Activated CD4-positive, CD25-positive, alpha-beta regulatory T cell treated with anti-CD3 and anti-CD28 coated beads, Interleukin-2, amount 50 U/mL, for 16 hours (primary cell): Measurements from ENCODE around the gene KCNT1.
"Not testable (repeated sequence)": the region's sequence is repeated elsewhere in the genome, so short reads cannot be mapped to it uniquely, and the experiment has no call there.

Experiments
- DNase-seq: peaks from one replicate; pipeline ENCODE4 v3.0.0-alpha.2; 2020; ENCODE audit warnings: low read depth, low spot score

The KCNT1 gene

DNA sequence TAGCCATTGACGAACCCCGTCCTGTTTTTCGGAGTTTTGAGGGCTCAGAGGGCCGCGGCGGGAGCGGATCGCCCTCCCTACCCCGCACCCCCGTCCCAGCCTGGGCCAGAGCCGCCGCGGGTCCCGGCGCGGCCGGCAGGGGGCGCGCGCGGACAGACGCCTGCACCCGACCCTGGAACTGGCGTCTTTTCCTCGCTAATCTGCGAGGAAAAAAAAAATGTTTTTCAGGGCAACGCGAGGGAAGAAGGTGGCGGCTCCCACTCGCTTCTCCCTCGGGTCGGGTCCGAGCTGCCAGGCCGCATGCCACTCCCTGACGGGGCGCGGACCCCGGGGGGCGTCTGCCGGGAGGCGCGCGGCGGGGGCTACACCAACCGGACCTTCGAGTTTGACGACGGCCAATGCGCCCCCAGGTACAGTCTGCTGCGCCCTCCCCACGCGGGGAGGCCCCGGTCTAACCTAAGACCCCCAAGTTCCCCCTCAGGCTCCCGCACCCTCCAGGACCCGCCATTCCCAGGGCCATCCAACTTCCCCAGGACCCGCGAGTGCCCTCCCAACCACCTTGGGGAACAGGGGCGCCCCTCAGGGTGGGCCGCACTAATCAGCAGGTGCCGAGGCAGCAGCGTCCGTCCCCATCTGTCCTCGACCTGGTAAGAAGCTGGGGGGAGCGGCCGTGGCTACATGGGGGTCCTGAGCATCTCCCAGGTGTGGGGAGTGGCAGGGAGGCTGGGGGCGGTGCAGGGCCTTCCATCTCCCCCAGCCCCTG, at the start of gene KCNT1:
Gene KCNT1, plus strand, starts transcription at position 227 of the 763 bp plus-strand sequence. Its CDS starts 74 bp downstream, at position 301.
- DNase-seq = no peak

DNA sequence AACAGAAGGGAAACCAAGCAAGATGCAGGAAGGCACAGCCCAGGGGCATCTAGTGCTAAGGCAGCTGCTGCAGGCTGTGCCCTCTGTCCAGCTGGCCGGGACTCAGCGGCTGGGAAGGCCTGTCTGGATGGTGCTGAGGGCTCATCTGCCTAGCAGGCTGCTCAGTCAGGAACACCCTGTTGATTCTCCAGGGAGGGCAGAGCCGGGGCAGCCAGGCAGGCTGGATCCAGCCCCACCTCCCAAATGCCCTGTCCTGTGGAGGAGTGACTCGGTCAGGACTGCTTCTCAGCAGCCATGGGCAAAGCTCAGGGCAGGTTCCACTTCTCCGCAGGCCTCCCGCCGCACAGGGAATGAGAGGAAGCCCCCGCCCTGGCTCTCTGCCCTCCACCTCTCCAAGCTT, 46.7 kb upstream of the KCNT1 start:
- no peak for DNase-seq

DNA sequence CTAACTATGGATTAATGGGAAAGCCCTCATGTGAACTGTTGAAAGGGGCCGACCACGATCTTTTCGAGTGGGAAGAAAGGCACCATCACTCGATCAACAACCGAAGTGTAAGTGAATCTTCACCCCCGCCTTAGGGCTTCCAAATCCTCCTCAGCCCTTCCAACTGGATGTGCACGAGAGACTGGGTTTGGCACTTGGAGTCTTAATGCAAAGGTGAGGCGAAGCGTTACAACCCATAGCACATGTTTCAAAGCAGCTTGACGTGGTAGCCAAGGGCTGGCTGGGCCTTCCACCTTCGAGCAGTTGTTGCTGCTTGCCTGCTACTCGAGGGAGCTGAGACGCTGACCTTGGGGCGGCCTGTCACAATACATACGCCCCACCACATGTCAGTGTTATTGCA, 44.6 kb upstream of the KCNT1 start:
- DNase-seq = no peak

DNA sequence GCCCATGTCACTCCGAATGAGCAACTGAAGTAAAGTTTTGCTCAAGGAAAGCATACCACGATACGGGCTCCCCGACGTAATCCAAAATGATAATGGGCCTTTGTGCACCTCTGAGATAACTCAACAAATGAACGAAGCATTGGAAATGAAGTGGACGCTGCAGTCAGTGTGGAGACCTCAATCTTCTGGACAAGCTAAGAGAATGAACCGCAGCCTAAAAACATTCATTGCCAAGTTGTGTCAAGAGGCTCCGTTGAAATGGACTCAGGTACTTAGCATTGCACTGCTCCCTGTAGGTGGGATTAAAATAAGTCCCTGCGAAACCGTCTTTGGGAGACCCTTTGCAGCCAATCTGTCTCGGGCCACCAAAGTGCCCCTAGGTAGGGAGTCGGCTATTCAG, 42.7 kb upstream of the KCNT1 start:
- DNase-seq = no peak

DNA sequence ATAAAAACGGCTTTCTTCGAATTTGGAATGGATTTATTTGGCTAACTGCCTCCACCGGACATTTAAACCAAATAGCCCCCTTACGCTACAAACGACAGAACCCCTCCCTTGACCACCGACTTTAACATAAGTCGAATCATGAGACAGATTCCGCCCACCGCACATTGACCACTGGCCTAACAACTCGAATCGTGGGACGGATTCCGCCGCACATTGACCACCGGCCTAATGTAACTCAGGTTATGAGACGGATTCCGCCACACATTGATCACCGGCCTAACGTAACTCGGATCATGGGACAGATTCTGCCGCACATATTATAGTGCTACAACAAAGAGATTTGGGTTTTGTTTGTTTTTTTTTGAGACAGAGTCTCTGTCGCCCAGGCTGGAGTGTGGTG, 41.6 kb upstream of the KCNT1 start:
- no peak for DNase-seq

DNA sequence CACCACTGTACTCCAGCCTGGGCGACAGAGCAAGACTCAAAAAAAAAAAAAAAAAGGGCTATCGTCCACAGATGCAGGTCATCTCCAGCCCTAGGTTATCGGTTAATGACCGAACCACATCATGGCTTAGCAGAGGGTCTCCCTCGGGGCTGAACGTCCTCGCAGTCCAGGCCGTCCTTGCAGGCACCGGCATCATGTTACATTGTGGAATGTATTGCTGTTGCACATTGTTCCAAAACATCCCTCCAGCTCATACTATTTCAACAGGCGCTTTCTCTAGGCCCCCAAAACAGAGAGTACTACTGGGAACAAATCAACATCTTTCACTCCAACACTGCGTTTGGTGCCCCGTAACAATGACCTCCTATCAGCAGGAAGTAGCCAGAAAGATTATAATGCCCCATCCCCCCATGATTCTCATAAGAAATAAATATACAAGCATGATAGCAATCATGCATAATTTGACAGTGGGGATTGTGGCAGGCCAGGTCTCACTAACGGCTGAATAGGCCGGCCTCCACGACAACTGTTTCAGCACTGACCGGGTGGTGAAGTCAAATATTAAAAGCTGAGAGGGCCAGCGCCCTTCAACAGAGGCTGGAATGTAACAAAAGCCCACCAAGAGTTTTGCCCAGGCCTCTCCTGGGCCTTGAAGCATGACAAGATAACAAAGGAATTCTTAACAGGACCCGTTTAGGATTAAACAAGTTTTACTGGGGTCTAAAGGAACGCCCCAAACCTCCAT, 40.0 kb upstream of the KCNT1 start:
- DNase-seq = no peak

DNA sequence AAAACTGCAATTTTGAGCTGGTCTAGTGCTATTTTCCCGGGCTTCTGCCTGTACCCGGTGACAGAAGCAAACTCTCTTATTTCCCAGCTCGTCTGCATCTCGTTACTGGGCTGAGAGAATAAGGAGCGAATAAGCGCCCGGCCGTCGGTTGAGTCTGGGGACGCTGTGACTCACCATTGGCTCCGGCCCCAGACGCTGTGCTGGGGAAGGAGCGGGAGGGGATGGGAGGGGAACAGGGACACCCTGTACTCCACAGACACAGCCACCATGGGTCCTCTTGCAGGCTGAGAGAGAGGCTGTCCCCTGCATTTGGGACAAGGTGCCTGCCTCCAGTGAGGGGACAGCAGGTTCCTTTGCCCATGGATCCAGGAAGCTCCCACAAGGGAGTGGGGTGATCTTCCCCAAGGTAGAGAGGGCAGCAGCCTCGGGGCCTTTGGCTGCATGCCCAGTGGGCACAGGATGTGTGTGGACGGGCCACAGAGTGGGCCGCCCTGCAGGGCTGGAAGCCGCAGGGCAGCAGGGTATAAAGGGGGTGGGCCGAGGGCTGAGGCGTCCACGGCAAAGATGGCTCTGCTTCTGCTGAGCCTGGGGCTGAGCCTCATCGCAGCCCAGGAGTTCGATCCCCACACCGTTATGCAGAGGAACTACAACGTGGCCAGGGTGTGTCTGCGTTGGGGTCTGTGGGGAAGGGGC, 39.1 kb upstream of the KCNT1 start, which contains the start of gene LCN9:
Gene LCN9, plus strand, starts transcription at position 552 of the 693 bp plus-strand sequence. Its CDS starts 13 bp downstream, at position 565.
- DNase-seq = no peak

DNA sequence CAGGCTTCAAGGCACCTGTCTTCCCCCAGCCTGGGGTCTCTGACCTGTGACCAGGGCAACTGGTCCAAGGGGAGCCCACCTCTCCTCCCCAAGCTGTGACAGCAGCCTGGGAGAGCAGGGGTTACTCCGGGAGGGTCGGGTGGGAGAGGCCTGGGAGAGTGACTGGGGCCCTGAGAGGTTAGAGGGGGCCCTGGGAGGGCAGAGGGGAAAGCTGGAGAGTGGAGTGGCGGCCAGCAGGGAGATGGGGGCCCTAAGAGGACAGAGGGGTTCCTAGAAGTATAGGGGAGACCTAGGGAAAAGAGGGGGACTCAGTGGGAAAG, 38.6 kb upstream of the KCNT1 start:
- no peak for DNase-seq

DNA sequence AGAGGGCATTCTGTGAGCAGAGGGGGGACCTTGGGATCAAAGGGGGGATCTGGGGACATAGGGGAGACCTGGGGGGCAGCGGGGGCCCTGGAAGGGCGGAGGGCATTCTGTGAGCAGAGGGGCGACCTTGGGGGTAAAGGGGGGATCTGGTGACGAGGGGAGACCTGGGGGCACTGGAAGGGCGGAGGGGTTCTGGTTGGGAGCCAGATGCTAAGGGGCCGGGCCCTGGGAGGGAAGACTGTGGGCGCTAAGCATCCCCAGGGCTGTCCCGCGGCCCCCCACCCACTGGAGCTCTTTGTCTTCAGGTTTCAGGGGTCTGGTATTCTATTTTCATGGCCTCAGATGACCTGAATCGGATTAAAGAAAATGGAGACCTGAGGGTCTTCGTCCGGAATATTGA, 38.1 kb upstream of the KCNT1 start:
- DNase-seq = no peak

DNA sequence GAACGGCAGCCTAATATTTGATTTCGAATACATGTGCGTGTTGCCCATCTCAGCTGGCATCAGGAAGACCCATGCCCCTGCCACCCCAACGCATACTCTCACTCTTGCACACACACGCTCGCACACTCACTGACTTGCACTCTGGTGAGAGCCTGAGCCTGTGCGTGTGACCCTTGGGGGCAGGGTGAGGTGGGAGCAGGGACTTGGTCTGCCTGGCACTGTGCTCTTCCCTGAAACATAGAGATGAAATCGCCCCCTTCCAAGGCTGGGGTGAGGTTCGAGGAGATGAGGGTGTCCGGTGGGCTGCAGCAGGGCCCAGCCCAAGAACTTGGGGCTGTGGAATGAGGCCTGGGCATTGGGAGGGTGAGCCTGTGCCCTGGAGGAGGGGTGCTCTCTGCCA, 37.7 kb upstream of the KCNT1 start:
- DNase-seq = no peak

DNA sequence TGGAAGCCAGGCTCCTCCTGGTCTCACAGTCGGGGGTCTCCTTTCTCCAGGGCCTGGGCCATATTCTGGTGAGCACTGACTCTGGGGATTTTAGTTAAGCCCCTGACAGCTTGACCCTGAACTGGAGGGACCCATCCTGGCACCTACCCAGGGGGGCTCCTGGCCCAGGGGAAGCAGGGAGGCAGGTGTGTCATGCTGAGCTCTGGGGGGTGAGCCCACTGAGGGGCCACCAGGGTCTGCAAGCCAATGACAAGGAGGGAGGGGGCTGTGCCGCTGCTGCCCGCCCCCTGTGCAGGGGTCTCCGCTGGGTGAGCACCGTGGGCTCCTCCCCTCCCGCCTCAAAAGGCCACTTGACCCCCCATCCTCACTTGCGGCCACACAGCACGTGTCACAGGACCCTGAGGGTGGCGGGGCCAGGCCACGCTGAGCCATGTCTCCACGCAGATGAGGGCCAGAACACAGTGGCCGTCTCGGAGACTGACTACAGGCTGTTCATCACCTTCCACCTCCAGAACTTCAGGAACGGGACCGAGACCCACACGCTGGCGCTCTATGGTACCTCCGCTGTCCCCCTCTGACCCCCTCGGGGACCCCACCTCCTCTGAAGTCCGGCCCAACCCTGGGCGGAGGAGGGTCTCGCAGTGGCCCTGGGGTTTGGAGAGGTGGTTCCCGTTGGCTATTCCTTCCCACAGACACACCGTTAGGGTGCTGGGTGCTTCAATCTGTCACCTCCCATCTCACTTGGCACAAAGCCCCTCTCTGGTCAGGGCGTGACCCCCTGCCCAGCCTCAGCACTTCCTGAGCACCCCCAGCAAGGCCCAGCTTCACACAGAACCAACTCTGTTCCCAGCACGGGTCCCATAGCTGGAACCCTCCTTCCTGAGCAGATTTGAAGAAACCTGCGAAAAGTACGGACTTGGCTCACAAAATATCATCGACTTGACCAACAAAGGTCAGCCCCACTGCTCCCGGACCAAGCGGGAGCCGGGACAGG, 36.9 kb upstream of the KCNT1 start:
- no peak for DNase-seq

DNA sequence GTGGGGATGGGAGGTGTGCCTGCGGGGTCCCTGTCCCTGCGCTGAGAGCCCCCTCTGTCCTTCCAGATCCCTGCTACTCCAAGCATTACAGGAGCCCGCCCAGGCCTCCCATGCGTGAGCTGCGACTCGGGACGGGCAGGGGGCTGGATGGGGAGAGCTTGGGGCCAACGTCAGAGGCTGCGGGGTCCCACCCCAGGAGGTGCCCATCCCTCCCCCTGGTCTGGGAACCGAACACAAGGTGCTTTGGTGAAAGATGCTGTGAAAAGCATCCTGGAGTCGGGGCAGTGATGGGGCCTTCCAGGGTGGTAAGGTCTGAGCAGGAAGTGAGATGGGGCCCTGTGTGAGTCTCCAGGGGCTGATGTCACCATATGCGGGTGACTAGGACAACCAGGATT, 36.2 kb upstream of the KCNT1 start:
- DNase-seq = no peak

DNA sequence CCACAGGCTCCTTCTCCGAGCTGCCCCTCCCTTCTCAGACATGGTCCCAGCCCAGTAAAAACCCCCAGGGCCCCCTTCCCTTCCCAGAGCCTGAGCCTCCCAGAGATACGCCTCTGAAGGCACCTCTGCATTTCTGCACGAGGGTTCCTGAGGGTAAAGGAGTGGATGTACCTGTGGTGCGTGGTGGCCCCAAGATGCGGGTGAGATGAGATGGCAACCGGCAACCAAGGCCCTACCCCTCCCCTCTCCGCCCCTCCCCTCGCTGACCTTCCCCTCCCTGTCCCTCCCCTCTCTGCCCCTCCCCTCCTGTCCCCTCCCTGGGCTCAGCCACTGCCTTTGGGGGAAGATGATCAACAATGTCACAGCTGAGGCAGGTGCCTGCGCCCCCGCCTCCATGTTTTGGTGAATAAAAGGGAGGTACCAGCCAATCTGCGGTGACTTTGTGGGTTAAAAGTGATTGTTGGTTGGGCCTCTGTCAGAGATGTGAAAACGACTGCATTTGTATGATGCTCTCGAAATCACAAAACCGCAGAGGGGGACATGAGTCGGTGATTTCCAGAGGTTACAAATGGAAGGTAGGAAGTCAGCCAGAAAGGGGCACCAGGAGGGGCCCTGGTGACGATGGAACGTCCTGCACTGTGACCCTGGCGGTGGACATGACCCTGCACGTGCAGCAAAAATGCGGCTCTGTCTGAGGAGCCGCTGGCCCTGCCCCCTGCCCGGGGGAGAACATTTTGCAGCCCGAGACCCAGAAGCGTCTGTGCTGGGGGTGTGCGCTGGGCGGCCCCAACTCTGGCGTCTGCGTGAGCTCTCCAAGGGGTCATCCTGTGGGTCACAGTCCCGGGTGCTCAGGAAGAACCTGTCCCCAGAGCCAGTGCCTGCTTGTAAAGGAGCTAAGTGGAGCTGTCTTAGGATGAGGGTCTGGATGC, 35.2 kb upstream of the KCNT1 start:
- no peak for DNase-seq

DNA sequence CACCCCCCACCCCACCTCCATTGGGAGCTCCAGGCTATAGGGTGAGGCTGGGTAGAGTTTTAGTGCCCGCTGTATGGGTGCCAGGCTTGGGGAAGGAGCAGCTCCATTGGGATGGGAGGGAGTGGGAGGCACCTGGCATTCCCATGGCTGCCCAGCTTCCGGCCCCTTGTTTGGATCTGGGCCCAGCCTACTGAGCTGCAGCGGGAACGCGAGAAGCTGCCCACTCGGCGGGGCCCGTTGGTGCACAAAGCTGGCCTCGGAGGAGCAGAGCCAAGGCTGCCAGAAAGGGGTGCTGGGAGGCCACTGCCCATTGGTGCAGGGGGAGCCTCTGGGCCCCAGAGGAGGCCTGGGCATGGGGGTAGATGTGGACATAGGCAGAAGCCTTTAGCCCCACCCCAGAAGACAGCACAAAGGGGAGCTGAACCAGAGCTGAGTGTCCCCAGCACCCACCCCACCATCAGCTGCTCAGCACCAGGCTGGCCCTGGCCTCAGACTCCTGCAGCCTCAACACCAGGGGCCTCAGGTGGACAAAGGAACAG, 34.5 kb upstream of the KCNT1 start:
- DNase-seq = no peak

DNA sequence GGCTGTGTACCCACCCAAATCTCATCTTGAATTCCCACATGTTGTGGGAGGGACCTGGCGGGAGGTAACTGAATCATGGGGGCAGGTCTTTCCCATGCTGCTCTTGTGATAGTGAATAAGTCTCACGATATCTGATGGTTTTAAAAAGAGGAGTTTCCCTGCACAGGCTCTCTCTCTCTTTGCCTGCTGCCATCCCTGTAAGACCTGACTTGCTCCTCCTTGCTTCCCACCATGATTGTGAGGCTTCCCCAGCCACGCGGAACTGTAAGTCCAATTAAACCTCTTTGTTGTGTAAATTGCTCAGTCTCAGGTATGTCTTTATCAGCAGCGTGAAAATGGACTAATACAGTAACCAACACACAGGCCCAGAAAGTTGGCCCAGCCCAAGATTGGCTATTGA, 33.0 kb upstream of the KCNT1 start:
- DNase-seq = not testable (repeated sequence)

DNA sequence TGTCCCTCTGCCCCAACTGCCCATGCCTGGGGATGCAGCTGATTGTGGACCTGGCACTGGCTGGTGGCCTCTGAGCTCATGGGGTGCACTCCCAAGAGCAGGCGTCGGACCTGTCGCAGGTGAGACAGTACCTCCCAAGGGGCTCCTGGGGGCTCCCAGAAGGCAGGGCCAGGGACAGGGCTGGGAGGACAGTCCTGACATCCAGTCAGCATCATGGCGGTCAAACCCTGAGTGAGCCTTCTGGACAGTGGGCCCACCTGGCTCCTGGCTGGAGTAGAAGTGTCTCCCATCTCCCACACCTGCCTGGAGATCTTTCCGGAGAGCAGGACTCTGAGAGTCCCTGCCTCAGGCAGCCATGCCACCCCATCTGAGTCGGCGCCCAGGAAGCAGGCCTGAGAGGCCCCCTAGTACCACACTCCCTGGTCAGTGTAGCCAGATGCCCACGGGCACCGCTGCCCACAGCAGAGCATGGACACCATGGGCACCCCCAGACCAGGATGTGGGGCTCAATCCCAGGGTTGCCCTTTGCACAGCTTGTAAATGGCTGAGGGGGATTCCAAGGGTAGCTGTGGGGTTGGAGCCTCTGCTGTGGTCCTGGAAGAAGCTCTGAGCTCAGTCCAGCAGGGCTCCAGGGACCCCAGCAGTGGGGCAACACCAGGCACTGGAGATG, 32.2 kb upstream of the KCNT1 start:
- no peak for DNase-seq

DNA sequence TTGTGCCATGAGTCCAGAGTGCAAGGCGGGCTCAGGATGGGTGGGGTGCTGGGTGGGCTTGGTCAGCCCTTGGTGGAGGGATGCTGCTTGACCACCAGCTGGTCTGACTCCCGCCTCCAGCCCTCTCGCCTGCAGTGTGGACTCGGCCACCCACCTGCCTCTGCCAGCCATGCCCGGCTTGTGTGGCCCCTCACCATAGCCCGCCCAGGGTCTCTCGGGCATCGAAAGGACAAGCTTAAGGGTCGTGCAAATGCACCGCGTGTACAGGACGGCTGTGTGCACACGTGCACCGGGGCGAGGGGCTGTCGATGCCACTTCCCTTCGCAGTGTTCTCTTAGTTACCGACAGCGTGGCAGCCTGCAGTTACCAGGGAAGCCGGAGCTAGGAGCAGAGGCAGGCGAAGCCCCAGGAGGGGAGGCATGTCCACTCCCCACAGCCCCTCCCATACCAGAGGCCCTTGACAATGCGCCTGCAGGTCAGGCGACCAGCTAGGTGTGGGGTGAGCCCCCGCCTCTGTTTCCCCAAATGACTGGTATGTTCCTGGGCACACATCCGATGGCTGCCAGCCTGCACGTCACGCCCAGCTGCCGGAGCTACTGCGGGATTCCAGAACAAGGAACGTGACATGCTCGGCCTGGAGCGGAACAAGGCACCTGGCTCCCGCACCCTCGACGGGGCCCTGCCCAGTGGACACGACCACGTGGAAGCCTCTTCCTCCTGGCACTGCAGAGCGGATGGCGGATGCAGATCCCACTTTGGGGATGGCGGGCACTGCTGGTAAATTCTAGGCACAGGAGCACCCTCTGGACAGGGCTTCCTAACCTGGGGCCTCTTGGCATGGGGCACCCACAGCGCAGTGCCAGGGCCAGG, 31.0 kb upstream of the KCNT1 start:
- no peak for DNase-seq

DNA sequence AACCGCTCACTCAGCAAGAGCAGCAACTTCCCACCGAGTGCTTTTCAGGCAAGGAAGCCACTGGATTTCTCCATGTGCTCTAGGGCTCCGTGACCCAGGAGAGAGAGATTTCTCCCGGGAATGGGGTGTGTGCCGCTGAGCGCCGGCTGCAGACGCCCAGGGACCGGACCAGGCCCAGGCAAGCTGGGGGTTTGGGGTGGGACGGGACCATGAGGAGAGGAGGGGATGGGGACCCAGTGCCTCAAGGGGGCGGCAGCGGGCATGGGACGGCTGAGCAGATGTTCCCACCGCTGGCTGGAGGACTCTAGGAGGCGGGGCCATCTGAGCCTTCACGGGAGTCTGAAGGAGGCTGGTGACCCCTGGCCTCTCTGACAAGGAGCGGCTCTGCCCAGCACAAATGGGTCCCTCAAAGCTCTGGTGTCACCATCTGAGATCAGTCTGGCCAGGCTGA, 30.4 kb upstream of the KCNT1 start:
- no peak for DNase-seq
